HCT116 (cell line): ENCODE measurements around the gene HIPK2.

ENCODE experiments used
- CEBPB ChIP-seq: IDR thresholded peaks from 2 replicates; pipeline ENCODE4 v1.6.1; 2012; ENCODE audit warnings: low read depth
- EGR1 ChIP-seq: IDR thresholded peaks from 2 replicates; pipeline ENCODE4 v1.6.1; 2012; ENCODE audit warnings: low read depth
- POLR2A ChIP-seq: IDR thresholded peaks from 2 replicates; pipeline ENCODE4 v1.7.0; 2011; ENCODE audit warnings: borderline replicate concordance; ENCODE audit not compliant: insufficient read depth, insufficient read length; ENCODE audit errors: extremely low read depth
- POLR2AphosphoS5 ChIP-seq: IDR thresholded peaks from 2 replicates; pipeline ENCODE4 v1.6.1; 2011; ENCODE audit warnings: mild to moderate bottlenecking, low read depth, low read length, moderate library complexity
- RAD21 ChIP-seq: IDR thresholded peaks from 2 replicates; pipeline ENCODE4 v1.6.1; 2012; ENCODE audit warnings: low read depth, mild to moderate bottlenecking
- REST ChIP-seq: IDR thresholded peaks from 2 replicates; pipeline ENCODE4 v1.6.1; 2012; ENCODE audit warnings: low read depth
- SIN3A ChIP-seq: IDR thresholded peaks from 2 replicates; pipeline ENCODE4 v1.6.1; 2012; ENCODE audit warnings: low read depth
- SP1 ChIP-seq: IDR thresholded peaks from 2 replicates; pipeline ENCODE4 v1.6.1; 2012; ENCODE audit warnings: low read depth
- TCF7L2 ChIP-seq: IDR thresholded peaks from 2 replicates; pipeline ENCODE4 v1.7.0; 2011; ENCODE audit warnings: borderline replicate concordance, inconsistent platforms; ENCODE audit not compliant: insufficient read depth, insufficient read length; ENCODE audit errors: extremely low read depth
- YY1 ChIP-seq: IDR thresholded peaks from 2 replicates; pipeline ENCODE4 v1.6.1; 2011; ENCODE audit warnings: low read length, low read depth, moderate library complexity, mild to moderate bottlenecking; ENCODE audit not compliant: insufficient replicate concordance; ENCODE audit errors: extremely low read depth
- ZFX ChIP-seq: fragments of 450-650 bp; IDR thresholded peaks from 2 replicates; pipeline ENCODE4 v1.6.1; 2017
- ZNF274 ChIP-seq: fragments of 200-500 bp; sonication (Bioruptor generic); IDR thresholded peaks from 2 replicates; pipeline ENCODE4 v1.6.1; 2014; ENCODE audit warnings: mild to moderate bottlenecking, low read depth, low read length, inconsistent platforms
- TF ChIP-seq, protein P1 (sequence below), 3 experiments: fragments of 200-600 bp in 1 of 3; sonication (generic) in 1 of 3; IDR thresholded peaks in 2 of 3; conservative IDR thresholded peaks in 1 of 3; 2 replicates each; pipeline ENCODE4 v1.5.1; 2012 to 2017; ENCODE audit warnings: low read depth in 2 of 3, low read length in 2 of 3, antibody characterized with exemption in 1 of 3, borderline replicate concordance in 1 of 3, control low read depth in 1 of 3, mild to moderate bottlenecking in 1 of 3, mixed read lengths in 1 of 3, mixed run types in 1 of 3, moderate library complexity in 1 of 3; ENCODE audit not compliant: insufficient read depth in 1 of 3

GRCh38 chr7:139600306-139600705 is 177.5 kb downstream of the HIPK2 start:
- TF ChIP-seq CEBPB (no peak), YY1 (no peak), SIN3A (no peak), REST (no peak), POLR2A (no peak), SP1 (no peak), POLR2AphosphoS5 (no peak), EGR1 (no peak), RAD21 (no peak), ZNF274 (no peak), TCF7L2 (no peak), ZFX (no peak)
- TF ChIP-seq, protein P1, sequence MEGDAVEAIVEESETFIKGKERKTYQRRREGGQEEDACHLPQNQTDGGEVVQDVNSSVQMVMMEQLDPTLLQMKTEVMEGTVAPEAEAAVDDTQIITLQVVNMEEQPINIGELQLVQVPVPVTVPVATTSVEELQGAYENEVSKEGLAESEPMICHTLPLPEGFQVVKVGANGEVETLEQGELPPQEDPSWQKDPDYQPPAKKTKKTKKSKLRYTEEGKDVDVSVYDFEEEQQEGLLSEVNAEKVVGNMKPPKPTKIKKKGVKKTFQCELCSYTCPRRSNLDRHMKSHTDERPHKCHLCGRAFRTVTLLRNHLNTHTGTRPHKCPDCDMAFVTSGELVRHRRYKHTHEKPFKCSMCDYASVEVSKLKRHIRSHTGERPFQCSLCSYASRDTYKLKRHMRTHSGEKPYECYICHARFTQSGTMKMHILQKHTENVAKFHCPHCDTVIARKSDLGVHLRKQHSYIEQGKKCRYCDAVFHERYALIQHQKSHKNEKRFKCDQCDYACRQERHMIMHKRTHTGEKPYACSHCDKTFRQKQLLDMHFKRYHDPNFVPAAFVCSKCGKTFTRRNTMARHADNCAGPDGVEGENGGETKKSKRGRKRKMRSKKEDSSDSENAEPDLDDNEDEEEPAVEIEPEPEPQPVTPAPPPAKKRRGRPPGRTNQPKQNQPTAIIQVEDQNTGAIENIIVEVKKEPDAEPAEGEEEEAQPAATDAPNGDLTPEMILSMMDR (IDR thresholded peaks at IDR 0.05 in 2 of 3, conservative IDR thresholded peaks at IDR 0.05 in 1 of 3; ENCODE audit: borderline replicate concordance in 1 of 3, insufficient read depth in 1 of 3, low read depth in 2 of 3, low read length in 2 of 3): no peak
